GM19324 (cell line): ENCODE measurements around the gene NTM.

Experiments used
- ATAC-seq: cut with Tn5 transposase; IDR thresholded peaks from one replicate; pipeline ENCODE4 v1.9.1; 2021; ENCODE audit warnings: mild to moderate bottlenecking, moderate library complexity; ENCODE audit not compliant: unreplicated experiment, low FRiP score

NTM gene

DNA sequence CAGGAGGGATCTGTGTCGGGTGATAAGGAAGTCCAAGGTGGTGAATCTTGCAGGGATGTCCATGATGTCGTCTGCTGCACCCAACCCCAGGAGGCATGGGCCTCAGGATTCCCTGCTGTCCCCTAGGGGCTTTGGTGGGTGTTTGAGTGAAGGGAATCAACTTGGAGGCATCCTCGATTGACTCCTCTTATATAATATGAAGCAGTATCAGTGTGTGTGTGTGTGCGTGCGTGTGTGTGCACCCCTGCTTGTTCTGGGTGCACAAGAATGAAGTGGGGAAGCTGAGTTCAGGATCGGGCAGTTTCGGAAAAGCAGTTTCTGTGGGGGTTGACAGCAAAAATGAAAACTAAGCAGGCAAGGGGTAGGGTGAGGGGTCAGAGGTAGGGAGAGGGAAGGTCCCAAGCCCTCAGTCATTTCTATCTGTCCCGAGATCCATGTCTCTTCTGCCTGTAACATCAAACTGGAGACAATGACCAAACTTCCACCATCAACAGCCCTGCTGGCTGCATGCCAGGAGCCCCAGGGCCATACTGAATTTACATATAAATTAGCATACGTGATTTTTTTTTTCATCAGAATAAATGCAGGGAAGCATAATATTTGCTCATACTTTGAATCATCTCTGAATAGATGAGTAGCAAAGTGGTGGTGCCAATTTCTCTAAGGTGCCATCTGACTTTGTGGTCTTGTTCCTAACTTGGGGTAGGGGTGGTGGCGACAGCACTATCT, 2.0 kb downstream of the NTM start:
- ATAC-seq: no peak

DNA sequence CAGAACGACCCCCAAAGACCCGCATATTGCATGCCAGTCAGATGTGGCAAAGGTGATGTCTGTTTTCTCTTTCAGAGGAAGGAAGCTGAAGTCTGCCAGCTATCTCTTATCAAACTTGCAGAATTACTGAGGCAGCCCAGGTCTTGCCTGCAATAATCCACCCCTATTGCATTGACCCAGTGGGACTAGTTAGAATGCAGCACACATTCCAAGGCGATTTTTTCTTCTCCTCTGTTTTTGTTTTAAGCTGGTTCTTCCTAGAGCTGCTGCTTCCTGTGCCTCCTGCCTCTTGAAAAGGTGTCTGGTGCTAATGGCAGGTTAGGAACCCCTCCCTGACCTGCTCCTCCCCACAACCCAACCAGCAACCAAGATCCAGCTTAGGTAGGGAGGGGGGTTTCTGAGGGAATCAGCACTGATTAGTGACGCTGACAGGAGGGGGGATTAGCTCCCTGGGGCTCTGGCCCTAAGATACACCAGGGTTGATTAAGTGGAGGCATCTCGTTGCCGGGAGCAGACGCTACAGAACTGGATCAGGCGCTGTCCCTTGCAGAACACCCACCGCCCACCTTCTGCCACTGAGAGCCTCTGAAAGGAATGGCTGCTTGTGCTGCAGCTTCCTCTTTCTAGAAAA, 2.8 kb downstream of the NTM start:
- no peak for ATAC-seq

- ATAC-seq: no peak
Measured at GRCh38 chr11:131373756-131374155, 3.3 kb downstream of the NTM start.

DNA sequence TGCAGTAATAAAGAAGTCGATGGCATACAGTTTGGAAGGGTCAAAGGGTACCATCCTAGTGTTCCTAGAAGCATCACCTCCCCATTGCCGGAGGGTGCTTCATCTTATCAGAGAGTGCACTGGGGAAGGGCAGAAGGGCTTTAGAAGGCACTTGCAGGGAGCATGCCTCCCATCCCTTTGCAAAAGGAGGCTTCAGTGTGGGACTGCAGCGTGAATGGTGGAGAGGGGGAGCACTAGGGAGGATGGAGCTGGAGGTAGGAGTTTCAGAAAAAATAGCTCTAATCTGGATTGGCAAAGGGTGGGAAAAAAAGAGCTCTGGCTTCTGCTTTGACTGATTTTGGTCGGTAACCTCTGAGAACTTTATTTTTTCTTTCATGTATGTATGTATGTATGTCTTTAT, 5.0 kb downstream of the NTM start:
- ATAC-seq: no peak

- ATAC-seq: no peak
Measured at GRCh38 chr11:131375915-131376314, 5.5 kb downstream of the NTM start.

DNA sequence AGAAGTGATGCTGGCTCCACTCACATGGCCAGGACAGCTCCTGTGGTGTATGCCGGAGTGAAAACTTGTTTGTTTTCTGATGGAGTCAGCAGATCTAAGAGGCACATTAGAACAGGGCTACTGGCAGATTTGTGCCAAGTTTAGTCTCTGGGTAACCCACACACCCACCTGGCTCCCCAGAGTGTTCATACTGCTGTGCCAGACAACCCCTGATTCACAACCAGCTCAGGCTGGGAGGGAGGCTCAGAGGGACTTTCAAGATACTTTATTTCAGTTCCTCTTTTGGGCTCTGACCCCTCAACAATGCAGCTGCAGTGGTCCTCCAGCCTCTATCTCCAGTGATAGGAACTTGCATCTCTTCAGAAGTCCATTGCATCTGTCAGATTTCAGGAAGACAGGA, 8.5 kb downstream of the NTM start:
- peak; percentile 58 for ATAC-seq

DNA sequence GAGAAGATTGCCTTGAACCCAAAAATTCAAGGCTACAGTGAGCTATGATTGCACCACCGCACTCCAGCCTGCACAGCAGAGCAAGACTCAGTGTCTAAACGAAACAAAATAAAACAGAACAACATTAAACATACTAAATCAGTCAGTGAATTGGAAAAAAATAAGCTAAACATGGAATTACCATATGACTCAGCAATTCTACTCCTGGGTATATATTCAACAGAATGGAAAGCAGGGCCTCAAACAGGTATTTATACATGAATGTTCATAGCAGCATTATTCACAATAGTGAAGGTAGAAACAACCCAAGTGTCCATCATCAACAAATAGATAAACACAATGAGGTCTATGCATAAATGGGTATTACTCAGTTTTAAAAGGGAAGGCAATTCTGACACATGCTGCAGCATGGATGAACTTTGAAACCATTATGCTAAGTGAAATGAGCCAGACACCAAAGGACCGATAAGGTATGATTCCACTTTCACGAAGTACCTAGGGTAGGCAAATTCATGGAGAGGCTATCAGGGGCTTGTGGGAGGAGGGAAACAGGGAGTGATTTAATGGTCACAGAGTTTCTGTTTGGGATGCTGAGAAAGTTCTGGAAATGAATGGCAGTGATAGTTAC, 15.5 kb downstream of the NTM start:
- no peak for ATAC-seq

DNA sequence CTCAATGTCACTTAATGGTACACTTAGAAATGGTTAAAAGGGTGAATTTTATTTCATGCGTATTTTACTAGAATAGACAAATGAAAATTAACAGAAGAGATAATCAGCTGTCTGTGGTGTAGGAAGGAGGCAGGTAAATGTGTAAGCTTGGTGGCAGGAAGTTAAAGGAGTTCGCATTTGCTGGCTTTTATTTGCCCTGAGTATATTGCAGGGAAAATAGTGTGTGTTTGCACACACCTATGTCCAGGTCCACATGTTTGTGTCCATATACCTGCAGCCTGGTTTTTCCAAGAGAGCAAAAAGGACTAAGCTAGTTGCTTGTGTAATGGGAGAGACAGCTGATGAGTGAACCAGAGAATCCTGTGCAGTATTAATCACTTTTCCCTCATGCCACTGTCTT, 16.0 kb downstream of the NTM start:
- no peak for ATAC-seq

DNA sequence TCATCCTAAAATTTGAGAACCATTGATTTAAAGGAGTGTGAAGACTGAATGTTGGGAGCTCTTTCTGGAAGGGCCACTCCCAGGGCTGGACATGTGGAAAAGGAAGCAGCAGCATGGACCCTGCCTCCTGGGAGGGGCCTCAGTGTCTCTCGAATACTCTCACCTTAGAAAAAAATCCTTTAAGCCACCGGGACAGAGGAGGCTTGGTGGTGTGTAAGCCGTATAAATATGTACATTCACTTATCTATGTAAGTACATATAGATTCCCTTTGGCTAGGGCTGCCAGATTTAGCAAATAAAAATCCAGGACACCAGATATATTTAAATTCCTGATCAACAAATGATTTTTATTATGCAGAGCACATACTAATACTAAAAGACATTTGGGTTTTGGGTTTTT, 17.6 kb downstream of the NTM start:
- ATAC-seq: no peak

GRCh38 chr11:131389582-131389981, 19.2 kb downstream of the NTM start:
- no peak for ATAC-seq

DNA sequence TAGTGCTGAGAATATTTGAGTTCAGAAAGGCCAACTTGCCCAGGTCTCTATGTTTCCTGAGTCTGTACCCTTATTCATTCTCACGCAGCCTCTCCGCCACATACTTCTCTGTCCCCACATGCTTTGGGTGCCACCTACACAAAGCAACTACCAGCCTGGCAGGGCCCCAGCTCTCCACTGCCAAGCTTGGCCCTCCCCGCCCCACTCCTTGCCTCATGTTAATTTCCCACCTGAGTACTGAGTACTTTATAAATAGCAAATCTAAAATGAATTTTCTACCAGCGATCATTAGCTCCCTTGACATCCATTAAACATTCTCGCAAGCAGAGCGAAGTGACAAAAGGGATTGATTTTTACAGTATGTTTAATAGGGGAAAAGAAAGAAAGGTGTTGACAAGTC, 20.8 kb downstream of the NTM start:
- ATAC-seq: no peak

DNA sequence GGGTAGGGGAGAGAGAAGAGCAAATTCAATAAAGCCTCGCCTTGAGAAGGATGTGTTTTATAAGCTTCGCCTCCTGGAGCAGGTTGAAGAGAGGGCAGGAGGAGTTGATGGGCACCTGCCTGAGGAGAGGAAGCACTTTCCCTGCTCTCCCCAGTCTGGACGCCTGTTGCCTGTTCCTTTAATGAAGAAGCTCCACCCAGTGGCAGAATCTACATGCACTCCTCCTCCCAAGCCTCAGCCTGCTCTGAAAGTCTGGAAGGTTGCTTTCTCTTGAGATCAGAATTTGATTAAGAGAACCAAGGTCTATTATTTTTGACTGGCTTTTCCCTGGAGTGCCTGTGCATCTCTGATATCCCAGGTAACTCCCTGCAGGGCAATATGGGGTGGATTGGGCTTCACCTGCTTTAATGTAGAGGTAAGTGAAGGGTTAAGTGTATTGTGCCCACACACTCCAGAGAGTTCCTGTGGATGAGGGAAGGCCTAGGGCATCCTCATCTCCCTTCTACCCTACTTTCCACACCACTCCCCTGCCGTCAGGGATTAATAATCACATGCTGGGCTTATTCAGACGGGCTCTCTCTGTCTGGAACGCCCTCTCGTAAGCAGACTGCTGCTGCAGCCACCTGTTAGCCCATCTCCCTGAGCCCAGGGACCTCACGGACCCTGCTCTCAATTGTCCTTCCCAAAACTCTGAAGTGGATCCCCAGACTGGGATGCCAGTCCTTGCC, 22.3 kb downstream of the NTM start:
- no peak for ATAC-seq

- ATAC-seq: no peak
Measured at GRCh38 chr11:131393691-131394090, 23.3 kb downstream of the NTM start.

DNA sequence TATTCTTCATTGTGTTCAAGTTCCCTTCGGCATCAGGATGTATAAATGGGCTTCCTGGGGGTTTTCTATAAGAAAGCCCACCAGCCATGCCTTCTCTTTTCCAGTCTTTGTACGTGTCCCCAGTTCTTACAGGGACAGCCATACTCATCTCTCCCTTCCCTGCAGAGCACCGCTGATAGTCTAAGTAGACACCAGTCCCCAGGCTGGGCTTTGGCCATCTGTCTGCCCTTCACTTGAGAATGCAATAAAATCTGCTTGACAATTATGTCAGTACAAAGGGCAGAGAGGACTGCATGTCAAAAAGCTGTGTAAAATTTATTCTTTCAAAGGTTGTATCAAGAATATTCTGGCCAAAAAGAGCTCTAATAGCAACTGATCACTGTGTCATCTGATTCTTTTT, 27.3 kb downstream of the NTM start:
- ATAC-seq: no peak

- no peak for ATAC-seq
Measured at GRCh38 chr11:131402040-131402439, 31.6 kb downstream of the NTM start.

GRCh38 chr11:131404010-131404409, 33.6 kb downstream of the NTM start:
- ATAC-seq: no peak

DNA sequence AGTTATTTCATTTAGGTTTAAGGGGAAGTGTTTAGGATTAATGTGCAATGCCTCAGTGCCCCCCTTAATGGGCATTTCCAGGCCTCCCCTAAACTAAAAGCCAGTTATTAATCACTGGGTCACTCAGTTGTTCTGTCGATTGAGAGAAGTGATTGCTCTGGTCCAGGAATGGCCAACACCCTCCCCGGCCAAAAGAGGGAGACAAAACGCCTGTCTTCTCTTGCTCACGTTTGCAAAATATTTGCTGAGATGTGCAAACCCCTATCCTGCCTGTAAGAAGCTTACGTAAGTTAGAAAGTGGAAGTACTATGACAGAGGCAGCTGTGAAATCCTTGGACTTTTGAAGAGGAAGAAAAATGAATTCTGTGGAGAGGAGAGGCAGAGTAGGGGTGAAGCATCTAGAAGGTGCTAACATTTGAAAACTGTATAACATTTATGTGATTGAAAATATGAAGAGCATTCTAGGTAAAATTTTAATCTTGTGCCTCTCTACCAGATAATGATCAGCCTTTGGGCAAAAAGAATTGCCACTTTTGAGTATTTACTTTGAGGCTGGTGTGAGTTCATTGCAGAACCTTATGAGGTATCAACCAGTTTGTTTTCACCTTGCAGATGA, 37.7 kb downstream of the NTM start:
- no peak for ATAC-seq

DNA sequence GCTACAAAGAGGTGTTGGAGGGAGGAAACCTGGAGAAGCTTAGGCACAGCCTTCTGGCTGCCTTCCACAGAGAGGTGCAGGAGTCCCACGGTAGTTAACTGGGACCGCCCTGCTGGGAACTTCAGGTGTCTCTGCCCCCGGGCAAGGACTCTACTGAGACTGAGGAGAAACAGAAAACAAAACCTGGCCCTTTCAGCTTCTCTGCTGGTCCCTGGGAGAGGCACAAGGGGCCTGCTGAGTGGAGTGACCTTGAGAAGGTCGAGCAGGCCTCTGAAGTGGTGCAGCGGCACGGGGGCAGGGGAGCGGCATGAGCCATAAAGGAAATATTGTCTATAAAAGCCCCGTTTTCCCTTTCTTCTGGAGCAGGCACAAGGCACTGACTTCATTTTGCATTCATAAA, 38.9 kb downstream of the NTM start:
- ATAC-seq: no peak

DNA sequence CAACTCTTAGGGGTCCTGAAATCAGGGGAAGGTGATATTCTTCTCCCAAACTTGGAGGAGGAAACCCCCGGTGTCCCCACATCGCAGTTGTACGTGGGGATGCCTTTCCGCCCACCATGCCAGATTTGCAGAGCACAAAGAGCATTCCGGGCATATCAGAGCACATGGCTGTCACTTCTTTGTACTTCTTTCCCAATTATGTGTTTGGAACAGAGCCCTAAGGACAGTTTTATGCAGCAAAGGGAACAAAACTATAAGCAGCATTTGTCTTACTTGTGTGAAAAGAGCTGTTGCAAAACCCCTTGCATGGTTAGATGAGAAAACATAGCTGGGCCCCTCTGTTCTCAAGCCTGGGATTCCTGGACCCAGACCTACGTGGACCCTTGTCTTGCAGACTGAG, 41.2 kb downstream of the NTM start:
- ATAC-seq: no peak

- no peak for ATAC-seq
Measured at GRCh38 chr11:131412061-131412460, 41.6 kb downstream of the NTM start.

DNA sequence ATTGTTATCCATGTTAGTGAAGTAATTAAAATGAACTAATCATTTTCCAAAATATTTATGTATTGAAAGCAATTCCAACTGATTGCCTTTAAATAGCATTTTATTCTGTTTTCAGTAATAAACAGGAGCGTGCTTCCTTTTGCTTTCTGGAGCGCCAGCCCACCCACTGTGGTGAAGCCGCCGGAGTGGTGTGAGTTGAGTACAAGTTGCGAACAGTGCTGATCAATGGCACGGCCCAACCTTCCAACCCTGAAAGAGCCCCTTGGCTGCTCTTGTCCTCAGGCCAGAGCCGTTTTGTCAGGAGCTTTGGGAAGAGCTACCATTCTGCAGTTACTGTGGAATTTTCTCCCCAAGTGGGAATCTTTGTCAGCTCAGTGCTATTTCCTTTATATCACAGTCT, 42.8 kb downstream of the NTM start:
- ATAC-seq: no peak
